MCF 10A (cell line): ENCODE data around the gene PPP1R3G. TPM values are rescaled to one million over a fixed set of nuclear protein-coding genes. Genes with fewer than 3 reads are reported as not detected.

Source experiments
- BruUV-seq: library from RNA; stranded (reverse); fragments of 400-500 nt; replicated peaks from 2 replicates; lab custom pipeline; 2021; lab: Mats Ljungman, UMichigan
- CTCF ChIA-PET: fragments of 300-600 bp; sonication (Branson Sonifier 250); formaldehyde crosslinking; extraction: SDS; loops from one replicate; lab custom pipeline; 2021; ENCODE audit warnings: antibody characterized with exemption, inconsistent platforms; lab: Yijun Ruan, JAX
- POLR2A ChIA-PET: fragments of 300-600, 350-650 bp; sonication (Branson Sonifier 250); formaldehyde crosslinking; extraction: SDS; loops from one replicate; lab custom pipeline; 2020; ENCODE audit warnings: antibody characterized with exemption, inconsistent platforms; lab: Yijun Ruan, JAX
- DNase-seq: peaks from one replicate; pipeline ENCODE4 v3.0.0-alpha.2; 2018; ENCODE audit not compliant: unreplicated experiment
- H3K27ac Mint-ChIP-seq: one replicate; pipeline ENCODE4 v1.8.0; 2022; ENCODE audit warnings: mild to moderate bottlenecking, low read depth, mixed read lengths; ENCODE audit not compliant: unreplicated experiment
- H3K27me3 Mint-ChIP-seq: one replicate; pipeline ENCODE4 v1.8.0; 2022; ENCODE audit warnings: mixed read lengths; ENCODE audit not compliant: insufficient read depth, unreplicated experiment
- H3K36me3 Mint-ChIP-seq: one replicate; pipeline ENCODE4 v1.8.0; 2022; ENCODE audit warnings: mild to moderate bottlenecking, moderate library complexity, mixed read lengths; ENCODE audit not compliant: insufficient read depth, unreplicated experiment
- H3K4me1 Mint-ChIP-seq: one replicate; pipeline ENCODE4 v1.8.0; 2022; ENCODE audit warnings: mixed read lengths; ENCODE audit not compliant: insufficient read depth, unreplicated experiment
- H3K4me3 Mint-ChIP-seq: one replicate; pipeline ENCODE4 v1.8.0; 2022; ENCODE audit warnings: mild to moderate bottlenecking, moderate library complexity, mixed read lengths; ENCODE audit not compliant: unreplicated experiment
- H3K9me3 Mint-ChIP-seq: one replicate; pipeline ENCODE4 v1.8.0; 2022; ENCODE audit warnings: mixed read lengths; ENCODE audit not compliant: unreplicated experiment
- intact Hi-C: fragments of 100-400 bp; cut with micrococcal nuclease; formaldehyde crosslinking; loops from 2 replicates; pipeline ENCODE4 v1.14.1; 2022
- total RNA-seq: library from RNA; stranded (reverse); gene quantifications from 2 replicates; pipeline ENCODE4 v1.2.3, GENCODE V29; 2022
- TF ChIP-seq, protein P1 (sequence below): fragments of 200-600 bp; IDR thresholded peaks from one replicate; pipeline ENCODE4 v1.8.0; 2022; ENCODE audit warnings: antibody characterized with exemption, mild to moderate bottlenecking; ENCODE audit not compliant: unreplicated experiment

The PPP1R3G gene
- total RNA-seq, 1 experiment from 2014 or later: 0.07 TPM

DNA sequence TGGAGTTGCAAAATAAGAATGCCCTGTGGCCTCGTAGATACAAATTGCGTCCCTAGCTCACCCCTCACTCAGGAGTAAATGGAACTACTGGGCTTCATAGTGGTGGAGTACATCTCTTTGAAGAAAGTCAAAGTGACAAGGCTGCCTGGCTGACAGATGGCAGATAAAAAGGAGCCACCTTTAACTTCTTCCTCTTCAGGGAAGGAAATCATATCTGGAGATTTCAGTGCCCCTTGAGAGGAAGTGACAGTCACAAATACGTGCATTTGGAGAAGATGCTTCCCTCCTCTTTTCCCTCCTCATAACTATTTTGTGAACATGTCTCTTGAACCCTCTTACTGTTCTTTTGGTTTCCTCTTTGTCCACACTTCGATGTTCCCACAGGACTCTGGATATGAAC lies 43.2 kb downstream of the PPP1R3G start:
- intact Hi-C loops: no loop called here
- Mint-ChIP-seq H3K27me3 (no peaks in the 10 kb centered on the region), H3K9me3 (no peaks in the 10 kb centered on the region), H3K4me3 (no peak overlapping the region), H3K27ac (no peak overlapping the region), H3K4me1 (peaks cover 18% of the 10 kb centered on the region), H3K36me3 (peaks cover 6% of the 10 kb centered on the region)
- CTCF ChIA-PET: no interaction called here
- no TSS peak for BruUV-seq
- DNase-seq: no peak
- POLR2A ChIA-PET: no interaction called here
- TF ChIP-seq, protein P1, sequence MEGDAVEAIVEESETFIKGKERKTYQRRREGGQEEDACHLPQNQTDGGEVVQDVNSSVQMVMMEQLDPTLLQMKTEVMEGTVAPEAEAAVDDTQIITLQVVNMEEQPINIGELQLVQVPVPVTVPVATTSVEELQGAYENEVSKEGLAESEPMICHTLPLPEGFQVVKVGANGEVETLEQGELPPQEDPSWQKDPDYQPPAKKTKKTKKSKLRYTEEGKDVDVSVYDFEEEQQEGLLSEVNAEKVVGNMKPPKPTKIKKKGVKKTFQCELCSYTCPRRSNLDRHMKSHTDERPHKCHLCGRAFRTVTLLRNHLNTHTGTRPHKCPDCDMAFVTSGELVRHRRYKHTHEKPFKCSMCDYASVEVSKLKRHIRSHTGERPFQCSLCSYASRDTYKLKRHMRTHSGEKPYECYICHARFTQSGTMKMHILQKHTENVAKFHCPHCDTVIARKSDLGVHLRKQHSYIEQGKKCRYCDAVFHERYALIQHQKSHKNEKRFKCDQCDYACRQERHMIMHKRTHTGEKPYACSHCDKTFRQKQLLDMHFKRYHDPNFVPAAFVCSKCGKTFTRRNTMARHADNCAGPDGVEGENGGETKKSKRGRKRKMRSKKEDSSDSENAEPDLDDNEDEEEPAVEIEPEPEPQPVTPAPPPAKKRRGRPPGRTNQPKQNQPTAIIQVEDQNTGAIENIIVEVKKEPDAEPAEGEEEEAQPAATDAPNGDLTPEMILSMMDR: no peak

DNA sequence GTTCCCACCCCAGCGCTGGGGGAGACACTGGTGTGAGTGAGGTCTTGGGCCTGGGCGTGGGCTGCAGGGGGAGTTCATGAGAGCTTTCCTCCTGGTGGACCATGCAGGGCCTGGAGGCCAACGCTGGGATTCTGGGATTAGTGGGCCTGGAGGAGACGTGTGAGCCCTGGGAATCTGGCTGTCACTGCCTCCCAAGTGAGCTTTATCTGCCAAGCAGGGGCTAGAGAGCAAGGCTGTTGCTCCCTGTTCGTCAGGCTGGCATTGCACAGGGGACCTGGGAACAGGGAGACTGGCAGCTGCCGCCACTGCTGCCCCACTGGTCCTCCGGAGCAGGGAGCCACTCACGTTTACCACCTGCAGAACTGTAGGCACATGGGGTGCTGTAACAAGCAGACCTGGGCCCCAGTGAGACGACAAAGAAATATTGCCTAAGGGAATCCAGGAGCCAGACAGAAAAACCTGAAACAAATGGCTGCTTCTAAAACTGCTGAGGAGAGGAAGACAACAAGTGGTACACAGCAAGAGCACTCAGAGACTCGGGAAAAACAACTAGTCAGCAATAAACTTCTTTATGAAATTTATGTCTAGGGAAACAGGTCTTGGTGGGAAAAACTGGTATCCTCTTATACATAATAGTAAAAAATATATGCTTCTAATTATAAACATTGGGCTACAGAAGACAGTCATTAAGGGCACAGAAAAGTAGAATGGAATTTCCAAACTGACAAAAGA lies 45.2 kb downstream of the PPP1R3G start:
- POLR2A ChIA-PET: no interaction called here
- Mint-ChIP-seq H3K9me3 (no peaks in the 10 kb centered on the region), H3K4me1 (peaks cover 12% of the 10 kb centered on the region), H3K4me3 (no peak overlapping the region), H3K27ac (no peak overlapping the region), H3K27me3 (no peaks in the 10 kb centered on the region), H3K36me3 (peaks cover 6% of the 10 kb centered on the region)
- intact Hi-C loops: no loop called here
- TF ChIP-seq, protein P1: no peak
- DNase-seq: no peak
- CTCF ChIA-PET: interaction anchor here (0.5 kb wide), 1 partner anchor 1417 kb away, joined by 3 read pairs; no protein-coding TSS in a partner anchor
- no TSS peak for BruUV-seq

DNA sequence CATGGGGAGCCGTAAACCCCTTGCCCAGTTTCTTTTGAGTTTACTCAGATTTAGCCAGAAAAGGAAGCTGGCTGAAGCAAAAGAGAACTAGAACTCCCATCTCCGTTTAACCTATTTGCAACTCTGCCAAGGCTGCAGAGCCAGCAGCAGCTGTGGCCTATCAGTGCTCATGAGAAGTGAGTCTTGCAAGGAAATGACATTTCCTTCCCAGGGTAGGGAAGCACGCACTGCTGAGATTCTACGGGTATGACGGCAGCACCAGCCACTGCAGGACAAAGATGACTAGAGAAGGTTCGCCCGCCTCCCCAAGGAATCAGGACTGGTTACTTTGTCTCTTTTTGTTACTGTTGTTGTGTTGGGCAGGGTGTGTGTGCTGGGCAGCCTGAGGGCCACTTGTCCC lies 47.6 kb downstream of the PPP1R3G start:
- DNase-seq: no peak
- POLR2A ChIA-PET: no interaction called here
- Mint-ChIP-seq H3K4me3 (no peak overlapping the region), H3K4me1 (no peaks in the 10 kb centered on the region), H3K36me3 (peaks cover 6% of the 10 kb centered on the region), H3K27ac (no peak overlapping the region), H3K27me3 (no peaks in the 10 kb centered on the region), H3K9me3 (no peaks in the 10 kb centered on the region)
- intact Hi-C loops: no loop called here
- BruUV-seq: no TSS peak
- TF ChIP-seq, protein P1: no peak
- CTCF ChIA-PET: interaction anchor here (0.8 to 1.2 kb wide), 2 partner anchors 9 to 171 kb away, joined by 3 to 4 read pairs; no protein-coding TSS in a partner anchor

DNA sequence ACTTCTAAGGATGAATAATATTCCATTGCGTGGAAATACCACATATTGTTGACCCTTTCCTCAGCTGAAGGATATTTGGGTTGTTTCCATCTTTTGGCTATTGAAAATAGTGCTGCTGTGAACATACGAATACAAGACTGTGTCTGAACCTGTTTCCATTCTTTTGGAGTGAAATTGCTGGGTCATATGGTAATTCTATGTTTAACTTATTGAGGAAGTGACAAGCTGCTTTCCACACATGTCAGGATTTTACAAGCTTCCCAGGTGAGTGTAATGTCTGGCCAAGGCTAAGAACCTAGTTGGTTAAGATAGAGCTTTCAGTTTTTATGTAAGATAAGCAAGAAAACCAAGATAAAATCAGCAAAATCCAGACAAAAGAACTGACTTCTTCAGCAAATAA lies 48.8 kb downstream of the PPP1R3G start:
- no peak for DNase-seq
- POLR2A ChIA-PET: no interaction called here
- no peaks in the 10 kb centered on the region for H3K9me3 Mint-ChIP-seq
- H3K27ac Mint-ChIP-seq: no peak overlapping the region
- H3K27me3 Mint-ChIP-seq: no peaks in the 10 kb centered on the region
- BruUV-seq: no TSS peak
- peaks cover 6% of the 10 kb centered on the region for H3K36me3 Mint-ChIP-seq
- intact Hi-C loops: no loop called here
- H3K4me3 Mint-ChIP-seq: no peak overlapping the region
- TF ChIP-seq, protein P1: no peak
- CTCF ChIA-PET: interaction anchor here (0.7 to 1.5 kb wide), 3 partner anchors 10 to 997 kb away, joined by 3 to 8 read pairs (median 4); no protein-coding TSS in a partner anchor
- no peaks in the 10 kb centered on the region for H3K4me1 Mint-ChIP-seq
